SK-N-SH treated with all-trans-retinoic acid at 6 μM for 48 hours (cell line): ENCODE results near the gene PUSL1.

Experiments
- ISL1 ChIP-seq: fragments of 250-450 bp; sonication (Bioruptor Pico); IDR thresholded peaks from 2 replicates; pipeline ENCODE4 v2.1.2; 2022; ENCODE audit warnings: mild to moderate bottlenecking, moderate library complexity
- OSR1 ChIP-seq: fragments of 250-450 bp; sonication (Bioruptor Pico); IDR thresholded peaks from 2 replicates; pipeline ENCODE4 v1.8.0; 2022; ENCODE audit warnings: moderate library complexity, mild to moderate bottlenecking, inconsistent platforms
- RARB ChIP-seq: fragments of 250-450 bp; sonication (Bioruptor Pico); IDR thresholded peaks from 2 replicates; pipeline ENCODE4 v1.8.0; 2021; ENCODE audit warnings: mild to moderate bottlenecking, moderate library complexity
- SNAI2 ChIP-seq: fragments of 250-450 bp; sonication (Bioruptor Pico); IDR thresholded peaks from 2 replicates; pipeline ENCODE4 v1.5.0; 2020; ENCODE audit warnings: mild to moderate bottlenecking, moderate library complexity
- ZFP3 ChIP-seq: fragments of 250-450 bp; sonication (Bioruptor Pico); IDR thresholded peaks from 2 replicates; pipeline ENCODE4 v1.5.0; 2020; ENCODE audit warnings: mild to moderate bottlenecking, moderate library complexity
- ZFP30 ChIP-seq: fragments of 450-650 bp; formaldehyde crosslinking; IDR thresholded peaks from 2 replicates; pipeline ENCODE4 v1.5.0; 2022; ENCODE audit warnings: mild to moderate bottlenecking, moderate library complexity
- TF ChIP-seq, protein P1 (sequence below): fragments of 250-450 bp; sonication (Bioruptor Pico); IDR thresholded peaks from 2 replicates; pipeline ENCODE4 v1.8.0; 2020; ENCODE audit warnings: mild to moderate bottlenecking, moderate library complexity, borderline replicate concordance
- TF ChIP-seq, protein P2 (sequence below): fragments of 250-450 bp; sonication (Bioruptor Pico); IDR thresholded peaks from 2 replicates; pipeline ENCODE4 v1.5.0; 2020; ENCODE audit warnings: mild to moderate bottlenecking, moderate library complexity

DNA sequence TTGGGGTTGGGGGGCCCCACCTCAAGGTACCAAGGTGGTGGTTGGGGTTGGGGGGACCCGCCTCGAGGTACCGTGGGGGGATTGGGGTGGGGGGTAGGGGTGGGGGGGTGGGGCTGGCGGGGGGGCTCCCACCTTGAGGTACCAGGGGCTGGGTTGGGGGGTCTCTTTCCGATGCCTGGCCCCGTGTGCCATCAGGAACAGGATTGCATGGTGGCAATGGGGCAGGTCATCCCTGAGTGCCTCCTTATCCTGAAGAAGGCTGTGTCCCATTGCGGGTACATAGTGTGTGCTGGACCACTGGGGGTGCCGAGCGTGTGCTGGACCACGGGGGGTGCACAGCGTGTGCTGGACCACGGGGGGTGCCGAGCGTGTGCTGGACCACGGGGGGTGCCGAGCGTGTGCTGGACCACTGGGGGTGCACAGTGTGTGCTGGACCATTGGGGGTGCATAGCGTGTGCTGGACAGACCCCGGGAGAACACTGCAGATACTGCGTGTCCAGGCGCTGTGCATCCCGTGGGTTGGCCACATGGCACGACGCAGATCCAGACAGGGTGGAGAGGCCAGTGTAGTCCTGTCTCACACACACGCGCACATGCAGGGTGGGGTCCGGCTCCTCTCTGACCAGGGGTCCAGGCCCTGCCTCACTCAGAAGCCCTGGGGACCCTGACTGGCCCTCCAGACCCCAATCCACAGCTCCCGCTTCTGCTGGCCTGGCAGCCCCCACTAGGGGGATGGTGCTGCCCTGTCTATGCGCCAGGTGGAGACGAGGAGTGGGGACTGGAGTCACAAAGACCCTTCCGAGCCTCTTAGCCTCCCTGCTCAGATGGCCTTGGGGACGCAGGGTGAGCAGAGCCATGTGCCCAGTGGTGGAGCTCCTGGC lies 23.9 kb upstream of the PUSL1 start:
- TF ChIP-seq, protein P1, sequence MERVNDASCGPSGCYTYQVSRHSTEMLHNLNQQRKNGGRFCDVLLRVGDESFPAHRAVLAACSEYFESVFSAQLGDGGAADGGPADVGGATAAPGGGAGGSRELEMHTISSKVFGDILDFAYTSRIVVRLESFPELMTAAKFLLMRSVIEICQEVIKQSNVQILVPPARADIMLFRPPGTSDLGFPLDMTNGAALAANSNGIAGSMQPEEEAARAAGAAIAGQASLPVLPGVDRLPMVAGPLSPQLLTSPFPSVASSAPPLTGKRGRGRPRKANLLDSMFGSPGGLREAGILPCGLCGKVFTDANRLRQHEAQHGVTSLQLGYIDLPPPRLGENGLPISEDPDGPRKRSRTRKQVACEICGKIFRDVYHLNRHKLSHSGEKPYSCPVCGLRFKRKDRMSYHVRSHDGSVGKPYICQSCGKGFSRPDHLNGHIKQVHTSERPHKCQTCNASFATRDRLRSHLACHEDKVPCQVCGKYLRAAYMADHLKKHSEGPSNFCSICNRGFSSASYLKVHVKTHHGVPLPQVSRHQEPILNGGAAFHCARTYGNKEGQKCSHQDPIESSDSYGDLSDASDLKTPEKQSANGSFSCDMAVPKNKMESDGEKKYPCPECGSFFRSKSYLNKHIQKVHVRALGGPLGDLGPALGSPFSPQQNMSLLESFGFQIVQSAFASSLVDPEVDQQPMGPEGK (CRISPR knock-in tag) = no peak
- TF ChIP-seq RARB (CRISPR knock-in tag) (no peak), SNAI2 (no peak), ISL1 (CRISPR knock-in tag) (no peak), ZFP30 (no peak), OSR1 (no peak), ZFP3 (CRISPR knock-in tag) (no peak)
- TF ChIP-seq, protein P2, sequence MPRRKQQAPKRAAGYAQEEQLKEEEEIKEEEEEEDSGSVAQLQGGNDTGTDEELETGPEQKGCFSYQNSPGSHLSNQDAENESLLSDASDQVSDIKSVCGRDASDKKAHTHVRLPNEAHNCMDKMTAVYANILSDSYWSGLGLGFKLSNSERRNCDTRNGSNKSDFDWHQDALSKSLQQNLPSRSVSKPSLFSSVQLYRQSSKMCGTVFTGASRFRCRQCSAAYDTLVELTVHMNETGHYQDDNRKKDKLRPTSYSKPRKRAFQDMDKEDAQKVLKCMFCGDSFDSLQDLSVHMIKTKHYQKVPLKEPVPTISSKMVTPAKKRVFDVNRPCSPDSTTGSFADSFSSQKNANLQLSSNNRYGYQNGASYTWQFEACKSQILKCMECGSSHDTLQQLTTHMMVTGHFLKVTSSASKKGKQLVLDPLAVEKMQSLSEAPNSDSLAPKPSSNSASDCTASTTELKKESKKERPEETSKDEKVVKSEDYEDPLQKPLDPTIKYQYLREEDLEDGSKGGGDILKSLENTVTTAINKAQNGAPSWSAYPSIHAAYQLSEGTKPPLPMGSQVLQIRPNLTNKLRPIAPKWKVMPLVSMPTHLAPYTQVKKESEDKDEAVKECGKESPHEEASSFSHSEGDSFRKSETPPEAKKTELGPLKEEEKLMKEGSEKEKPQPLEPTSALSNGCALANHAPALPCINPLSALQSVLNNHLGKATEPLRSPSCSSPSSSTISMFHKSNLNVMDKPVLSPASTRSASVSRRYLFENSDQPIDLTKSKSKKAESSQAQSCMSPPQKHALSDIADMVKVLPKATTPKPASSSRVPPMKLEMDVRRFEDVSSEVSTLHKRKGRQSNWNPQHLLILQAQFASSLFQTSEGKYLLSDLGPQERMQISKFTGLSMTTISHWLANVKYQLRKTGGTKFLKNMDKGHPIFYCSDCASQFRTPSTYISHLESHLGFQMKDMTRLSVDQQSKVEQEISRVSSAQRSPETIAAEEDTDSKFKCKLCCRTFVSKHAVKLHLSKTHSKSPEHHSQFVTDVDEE (CRISPR knock-in tag) = no peak
